LNCAP (cell line): ENCODE data around the gene CABLES2.

ENCODE experiments used
- TF ChIP-seq, protein P1 (sequence below): fragments of 450-650 bp; IDR thresholded peaks from 2 replicates; pipeline ENCODE4 v1.5.1; 2017; ENCODE audit warnings: mild to moderate bottlenecking

Gene CABLES2

DNA sequence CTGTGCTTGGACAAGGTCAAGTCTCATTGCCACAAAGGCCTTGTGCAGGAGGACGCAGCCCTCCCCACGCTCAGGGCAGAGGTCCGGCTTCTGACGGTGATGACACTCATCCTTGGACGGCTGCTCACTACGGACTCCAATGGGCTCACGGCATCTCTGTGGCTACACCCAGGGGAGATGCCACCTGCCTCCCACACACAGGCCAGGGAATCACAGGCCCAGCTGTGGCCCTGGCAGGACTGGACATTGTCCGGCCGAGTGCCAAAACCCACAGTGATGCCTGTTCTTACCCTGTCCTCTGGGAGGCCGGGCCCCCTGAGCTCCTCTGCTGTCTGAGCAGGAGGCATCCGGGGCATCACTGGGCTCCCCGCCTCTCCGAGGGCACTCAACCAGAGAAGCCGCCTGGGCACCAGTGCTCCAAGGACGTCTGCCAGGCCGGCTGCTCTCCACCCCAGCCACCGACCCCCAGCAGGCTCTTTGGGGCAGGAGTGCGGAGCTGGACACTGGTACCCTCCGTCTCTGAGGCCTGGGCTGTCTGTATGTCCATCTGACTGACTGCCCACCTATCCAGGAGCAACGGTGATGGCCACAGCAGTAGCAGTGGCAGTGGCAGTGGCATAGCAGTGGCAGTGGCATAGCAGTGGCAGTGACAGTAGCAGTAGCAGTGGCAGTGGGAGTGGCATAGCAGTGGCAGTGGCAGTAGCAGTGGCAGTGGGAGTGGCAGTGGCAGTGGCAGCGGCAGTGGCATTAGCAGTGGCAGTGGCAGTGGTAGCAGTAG lies 18.4 kb upstream of the CABLES2 start:
- TF ChIP-seq, protein P1, sequence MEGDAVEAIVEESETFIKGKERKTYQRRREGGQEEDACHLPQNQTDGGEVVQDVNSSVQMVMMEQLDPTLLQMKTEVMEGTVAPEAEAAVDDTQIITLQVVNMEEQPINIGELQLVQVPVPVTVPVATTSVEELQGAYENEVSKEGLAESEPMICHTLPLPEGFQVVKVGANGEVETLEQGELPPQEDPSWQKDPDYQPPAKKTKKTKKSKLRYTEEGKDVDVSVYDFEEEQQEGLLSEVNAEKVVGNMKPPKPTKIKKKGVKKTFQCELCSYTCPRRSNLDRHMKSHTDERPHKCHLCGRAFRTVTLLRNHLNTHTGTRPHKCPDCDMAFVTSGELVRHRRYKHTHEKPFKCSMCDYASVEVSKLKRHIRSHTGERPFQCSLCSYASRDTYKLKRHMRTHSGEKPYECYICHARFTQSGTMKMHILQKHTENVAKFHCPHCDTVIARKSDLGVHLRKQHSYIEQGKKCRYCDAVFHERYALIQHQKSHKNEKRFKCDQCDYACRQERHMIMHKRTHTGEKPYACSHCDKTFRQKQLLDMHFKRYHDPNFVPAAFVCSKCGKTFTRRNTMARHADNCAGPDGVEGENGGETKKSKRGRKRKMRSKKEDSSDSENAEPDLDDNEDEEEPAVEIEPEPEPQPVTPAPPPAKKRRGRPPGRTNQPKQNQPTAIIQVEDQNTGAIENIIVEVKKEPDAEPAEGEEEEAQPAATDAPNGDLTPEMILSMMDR = no peak

DNA sequence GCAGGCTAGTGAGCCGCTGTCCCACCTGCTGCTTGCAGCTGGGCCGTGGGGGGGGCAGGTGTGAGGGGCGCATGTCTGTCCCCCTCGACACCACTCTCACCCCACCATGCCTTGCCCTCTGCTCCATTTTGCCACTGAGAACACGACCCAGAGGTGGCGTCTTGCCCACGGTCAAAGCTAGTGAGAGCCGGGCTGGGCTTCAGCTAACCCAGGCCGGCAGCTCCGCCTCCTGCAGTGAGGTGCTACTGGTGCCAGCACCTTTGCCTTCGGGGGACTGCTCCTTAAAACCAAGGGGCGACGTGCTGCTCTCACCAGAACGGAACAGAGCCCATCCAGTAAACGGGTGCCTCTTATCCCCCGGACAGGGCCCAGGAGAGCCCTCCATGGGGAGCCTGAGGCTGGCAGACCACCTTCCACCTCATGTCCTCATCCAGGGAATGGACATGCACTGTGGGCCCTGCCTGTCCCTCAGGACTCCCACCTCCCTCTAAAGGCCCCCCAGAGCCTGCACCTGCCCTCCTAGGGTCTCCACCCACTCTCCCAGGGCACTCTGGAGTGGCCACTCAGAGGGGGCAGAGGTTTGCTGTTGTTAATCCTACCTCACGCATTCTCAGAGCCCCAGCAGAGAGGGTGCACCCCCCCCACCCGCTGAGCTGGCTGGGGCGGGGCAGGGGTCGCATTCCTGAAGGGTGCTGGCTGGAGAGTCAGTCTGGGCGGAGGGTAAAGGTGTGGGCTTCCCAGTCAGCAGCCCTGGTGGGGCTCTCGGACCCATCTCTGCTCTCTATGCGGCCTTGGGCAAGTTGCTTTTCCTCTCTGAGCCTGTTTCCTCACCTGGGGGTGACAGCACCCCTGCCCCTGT lies 17.4 kb upstream of the CABLES2 start:
- TF ChIP-seq, protein P1 = no peak

- TF ChIP-seq, protein P1 = no peak
These were observed 16.2 kb upstream of the CABLES2 start for GRCh38 chr20:62423326-62423706.

DNA sequence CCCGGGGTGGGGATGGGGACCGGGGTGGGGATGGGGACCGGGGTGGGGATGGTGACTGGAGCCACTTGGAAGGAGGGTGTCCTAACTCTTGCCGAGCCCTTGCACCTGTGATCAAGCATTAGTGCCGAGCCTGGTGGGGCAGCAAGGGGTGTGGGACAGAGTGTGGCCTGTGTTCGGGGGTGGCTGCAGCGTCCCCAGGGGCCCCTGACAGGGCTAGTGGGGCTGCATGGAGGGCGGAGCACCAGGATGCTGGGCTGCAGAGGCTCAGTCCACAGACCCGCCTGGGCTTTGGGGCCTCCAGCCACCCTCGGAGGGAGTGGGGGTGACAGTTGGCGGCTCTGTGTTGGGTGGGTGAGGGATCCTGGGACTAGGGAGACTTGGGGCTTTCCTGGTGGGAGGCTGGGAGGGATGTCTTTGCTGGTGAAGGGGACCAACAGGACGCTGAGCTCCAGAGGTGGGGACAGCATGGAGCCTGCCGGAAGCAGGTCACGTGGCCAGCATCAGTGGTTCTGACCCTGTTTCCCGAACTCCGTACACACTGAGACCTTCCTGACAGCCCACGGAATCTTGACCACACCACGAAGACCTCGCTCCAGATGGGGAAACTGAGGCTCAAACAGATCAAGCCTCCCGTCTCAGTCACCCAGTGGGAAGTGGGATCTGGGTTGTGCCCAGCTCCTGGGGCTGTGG lies 15.7 kb upstream of the CABLES2 start:
- TF ChIP-seq, protein P1 = no peak

DNA sequence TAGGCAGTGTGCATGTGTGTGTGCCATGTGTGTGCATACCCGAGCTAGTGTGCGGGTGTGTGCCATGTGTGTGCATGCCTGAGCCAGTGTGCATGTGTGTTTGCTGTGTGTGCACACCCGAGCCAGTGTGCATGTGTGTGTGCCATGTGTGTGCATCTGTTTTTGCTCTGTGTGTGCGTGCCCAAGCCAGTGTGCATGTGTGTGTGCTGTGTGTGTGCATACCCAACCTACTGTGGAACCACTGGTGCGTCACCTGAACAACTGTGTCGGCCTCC lies 14.6 kb upstream of the CABLES2 start:
- TF ChIP-seq, protein P1 = no peak

GRCh38 chr20:62420846-62421715 lies 14.0 kb upstream of the CABLES2 start:
- TF ChIP-seq, protein P1 = no peak

DNA sequence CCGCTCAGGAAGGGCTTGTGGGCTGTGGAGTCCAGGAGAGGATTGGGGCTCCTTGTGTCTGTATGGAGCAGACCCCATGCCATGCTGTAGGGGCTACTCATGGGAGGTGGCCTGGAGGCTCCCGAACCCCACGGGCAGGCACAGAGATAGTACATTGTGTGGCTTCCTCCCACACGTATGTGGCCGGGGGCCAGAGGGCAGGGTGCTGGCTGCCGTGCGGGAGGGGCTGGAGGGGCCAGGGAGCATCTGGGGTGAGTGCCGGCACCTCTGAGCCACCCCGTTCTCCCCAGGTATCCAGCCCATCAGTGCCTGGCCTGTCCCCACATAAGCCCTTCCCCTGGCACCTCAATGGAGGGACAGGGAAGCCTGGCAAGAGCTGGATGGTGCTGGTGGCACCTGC lies 12.7 kb upstream of the CABLES2 start:
- TF ChIP-seq, protein P1 = no peak
